HepG2 (cell line): ENCODE data around the gene CPLX1. TPM values are rescaled to one million over a fixed set of nuclear protein-coding genes. Genes with fewer than 3 reads are reported as not detected.
A peak's percentile ranks its signal among the peaks of the same experiment; 100 is the strongest.

Experiments
- BHLHE40 ChIP-seq: IDR thresholded peaks from 2 replicates; pipeline ENCODE4 v1.6.1; 2011; ENCODE audit warnings: low read length, improper control_type of control experiment
- CBX5 ChIP-seq: sonication (generic); formaldehyde crosslinking; IDR thresholded peaks from 2 replicates; pipeline ENCODE4 v1.4.0; 2020; ENCODE audit warnings: missing genetic modification reagents, borderline replicate concordance
- FOXA1 ChIP-seq, 2 experiments: fragments of 450-650 bp in 1 of 2; sonication (generic) in 1 of 2; formaldehyde crosslinking in 1 of 2; IDR thresholded peaks; 2 replicates each; pipeline versions ENCODE4 v1.4.0 to v1.6.1; 2016 to 2020; ENCODE audit warnings: missing genetic modification reagents in 1 of 2
- FOXO1 ChIP-seq: sonication (generic); formaldehyde crosslinking; IDR thresholded peaks from 2 replicates; pipeline ENCODE4 v1.4.0; 2020; ENCODE audit warnings: missing genetic modification reagents
- HDAC2 ChIP-seq: sonication (generic); formaldehyde crosslinking; IDR thresholded peaks from 2 replicates; pipeline ENCODE4 v1.4.0; 2020; ENCODE audit warnings: missing genetic modification reagents
- HNF4G ChIP-seq, 2 experiments: sonication (generic) in 1 of 2; formaldehyde crosslinking in 1 of 2; IDR thresholded peaks; 2 replicates each; pipeline versions ENCODE4 v1.4.0 to v1.6.1; 2011 to 2020; ENCODE audit warnings: borderline replicate concordance in 2 of 2, low read depth in 2 of 2, mild to moderate bottlenecking in 2 of 2, low read length in 1 of 2, missing genetic modification reagents in 1 of 2, moderate library complexity in 1 of 2
- IRF1 ChIP-seq: sonication (generic); formaldehyde crosslinking; IDR thresholded peaks from 2 replicates; pipeline ENCODE4 v1.4.0; 2020; ENCODE audit warnings: low read depth, mild to moderate bottlenecking, missing genetic modification reagents
- KLF13 ChIP-seq: sonication (generic); formaldehyde crosslinking; IDR thresholded peaks from 2 replicates; pipeline ENCODE4 v1.4.0; 2020; ENCODE audit warnings: mild to moderate bottlenecking, missing genetic modification reagents
- MIER3 ChIP-seq: IDR thresholded peaks from 2 replicates; pipeline ENCODE4 v1.6.1; 2016; ENCODE audit warnings: missing compliant biosample characterization, borderline replicate concordance
- MTERF4 ChIP-seq: sonication (generic); formaldehyde crosslinking; IDR thresholded peaks from 2 replicates; pipeline ENCODE4 v1.8.0; 2023; ENCODE audit warnings: mild to moderate bottlenecking, missing genetic modification reagents
- MTF1 ChIP-seq: sonication (generic); formaldehyde crosslinking; IDR thresholded peaks from 2 replicates; pipeline ENCODE4 v1.5.0; 2020; ENCODE audit warnings: missing genetic modification reagents
- PATZ1 ChIP-seq: sonication (generic); formaldehyde crosslinking; IDR thresholded peaks from 2 replicates; pipeline ENCODE4 v1.4.0; 2020; ENCODE audit warnings: missing genetic modification reagents
- REXO4 ChIP-seq: sonication (generic); formaldehyde crosslinking; IDR thresholded peaks from 2 replicates; pipeline ENCODE4 v1.8.0; 2022; ENCODE audit warnings: missing genetic modification reagents, mild to moderate bottlenecking, borderline replicate concordance
- ZMYM2 ChIP-seq: sonication (generic); formaldehyde crosslinking; IDR thresholded peaks from 2 replicates; pipeline ENCODE4 v1.8.0; 2022; ENCODE audit warnings: mild to moderate bottlenecking, missing genetic modification reagents
- ZNF720 ChIP-seq: sonication (generic); formaldehyde crosslinking; IDR thresholded peaks from 2 replicates; pipeline ENCODE4 v1.4.0; 2020; ENCODE audit warnings: missing genetic modification reagents
- ZNF792 ChIP-seq: IDR thresholded peaks from 2 replicates; pipeline ENCODE4 v1.6.1; 2016
- ZNF839 ChIP-seq: sonication (generic); formaldehyde crosslinking; IDR thresholded peaks from 2 replicates; pipeline ENCODE4 v1.4.0; 2020; ENCODE audit warnings: missing genetic modification reagents, mild to moderate bottlenecking, borderline replicate concordance
- ZUFSP ChIP-seq: sonication (generic); formaldehyde crosslinking; IDR thresholded peaks from 2 replicates; pipeline ENCODE4 v1.9.0; 2021; ENCODE audit warnings: missing genetic modification reagents, mild to moderate bottlenecking, borderline replicate concordance
- polyA plus RNA-seq, 8 experiments: library from polyadenylated mRNA; depleted of rRNA in 3 of 8; stranded (reverse) in 7 of 8; unstranded in 1 of 8; fragments of >200 nt; fragmentation: Illumina TruSeq in 4 of 8; extraction: Trizol in 4 of 8; gene quantifications; 2 replicates each; pipeline versions ENCODE4 v1.2.1 to v1.2.3, GENCODE V29; 2011 to 2016; ENCODE audit warnings: low read depth in 4 of 8, missing spikeins in 1 of 8, mixed read lengths in 1 of 8; ENCODE audit not compliant: insufficient read depth in 1 of 8
- total RNA-seq, 5 experiments: library from RNA; depleted of rRNA; stranded (reverse); fragments of >200 nt; fragmentation: Illumina TruSeq; extraction: Trizol; gene quantifications; 2 replicates each; pipeline ENCODE4 v1.2.3, GENCODE V29; 2016; ENCODE audit warnings: low read depth in 1 of 5
- TF ChIP-seq, protein P1 (sequence below): sonication (generic); formaldehyde crosslinking; IDR thresholded peaks from 2 replicates; pipeline ENCODE4 v1.5.1; 2020; ENCODE audit warnings: mild to moderate bottlenecking, missing genetic modification reagents
- TF ChIP-seq, protein P2 (sequence below): sonication (generic); formaldehyde crosslinking; IDR thresholded peaks from 2 replicates; pipeline ENCODE4 v1.4.0; 2020; ENCODE audit warnings: missing genetic modification reagents

Gene CPLX1
- total and polyA plus RNA-seq, 2 of the 13 experiments (the other 11 are each of a cell fraction or from before 2014, with no cell fraction given) = 0.18 TPM

DNA sequence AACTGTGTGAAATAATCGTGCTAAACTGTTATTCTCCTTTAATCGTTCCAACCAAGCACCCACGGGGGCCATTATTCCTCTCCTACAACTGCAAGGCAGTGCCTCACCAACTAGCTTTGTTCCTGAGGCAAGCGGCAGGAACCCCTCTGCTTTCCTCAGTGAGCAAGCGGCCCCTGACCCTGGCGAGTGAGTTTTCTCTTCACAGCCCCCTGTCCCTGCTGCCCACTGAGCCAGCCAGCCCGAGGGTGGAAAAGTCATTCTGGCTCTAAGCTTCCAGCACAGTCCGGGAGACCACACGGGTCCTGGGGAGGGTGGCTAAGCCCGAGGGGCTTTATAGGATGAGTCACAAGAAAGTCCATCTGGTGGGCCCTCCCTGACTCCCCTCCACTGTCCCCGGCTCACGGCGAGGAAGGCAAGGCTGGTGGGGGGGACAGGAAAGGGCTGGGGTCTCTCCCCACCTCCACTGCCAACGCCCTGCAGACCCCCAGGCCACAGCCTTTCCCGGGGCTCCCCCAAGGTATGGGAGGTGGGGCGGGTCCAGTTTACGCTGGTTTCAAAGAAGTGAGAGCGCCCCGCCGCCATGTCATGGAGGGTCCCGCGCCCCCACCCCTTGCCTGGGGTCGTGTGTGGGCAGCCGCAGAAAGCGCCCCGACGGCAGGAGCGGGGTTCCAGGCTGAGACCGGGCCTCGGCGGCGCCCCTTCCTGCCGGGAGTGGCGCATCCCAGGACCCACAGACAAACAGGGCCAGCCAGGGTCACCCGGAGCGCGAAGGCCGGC is 45.0 kb downstream of the CPLX1 start (continued):
- TF ChIP-seq ZNF720 (CRISPR knock-in tag) = no peak
- TF ChIP-seq BHLHE40 = no peak
- no peak for TF ChIP-seq MTERF4 (CRISPR knock-in tag)
- TF ChIP-seq ZNF839 (CRISPR knock-in tag) = 0 out of 2 replicates have a peak, but pooled peaks have one; percentile 7
- peak; percentile 28; the same call in 1 of the 2 replicates for TF ChIP-seq PATZ1 (CRISPR knock-in tag)
- TF ChIP-seq IRF1 = no peak
- no peak for TF ChIP-seq HNF4G (IDR thresholded peaks at IDR 0.05; ENCODE audit: borderline replicate concordance, low read depth, low read length)
- TF ChIP-seq HNF4G (CRISPR knock-in tag; IDR thresholded peaks at IDR 0.05; ENCODE audit: borderline replicate concordance, low read depth) = no peak
- peak; percentile 13; the same call in 1 of the 2 replicates for TF ChIP-seq ZNF792 (CRISPR knock-in tag)
- TF ChIP-seq ZMYM2 (CRISPR knock-in tag) = no peak
- TF ChIP-seq, protein P1, sequence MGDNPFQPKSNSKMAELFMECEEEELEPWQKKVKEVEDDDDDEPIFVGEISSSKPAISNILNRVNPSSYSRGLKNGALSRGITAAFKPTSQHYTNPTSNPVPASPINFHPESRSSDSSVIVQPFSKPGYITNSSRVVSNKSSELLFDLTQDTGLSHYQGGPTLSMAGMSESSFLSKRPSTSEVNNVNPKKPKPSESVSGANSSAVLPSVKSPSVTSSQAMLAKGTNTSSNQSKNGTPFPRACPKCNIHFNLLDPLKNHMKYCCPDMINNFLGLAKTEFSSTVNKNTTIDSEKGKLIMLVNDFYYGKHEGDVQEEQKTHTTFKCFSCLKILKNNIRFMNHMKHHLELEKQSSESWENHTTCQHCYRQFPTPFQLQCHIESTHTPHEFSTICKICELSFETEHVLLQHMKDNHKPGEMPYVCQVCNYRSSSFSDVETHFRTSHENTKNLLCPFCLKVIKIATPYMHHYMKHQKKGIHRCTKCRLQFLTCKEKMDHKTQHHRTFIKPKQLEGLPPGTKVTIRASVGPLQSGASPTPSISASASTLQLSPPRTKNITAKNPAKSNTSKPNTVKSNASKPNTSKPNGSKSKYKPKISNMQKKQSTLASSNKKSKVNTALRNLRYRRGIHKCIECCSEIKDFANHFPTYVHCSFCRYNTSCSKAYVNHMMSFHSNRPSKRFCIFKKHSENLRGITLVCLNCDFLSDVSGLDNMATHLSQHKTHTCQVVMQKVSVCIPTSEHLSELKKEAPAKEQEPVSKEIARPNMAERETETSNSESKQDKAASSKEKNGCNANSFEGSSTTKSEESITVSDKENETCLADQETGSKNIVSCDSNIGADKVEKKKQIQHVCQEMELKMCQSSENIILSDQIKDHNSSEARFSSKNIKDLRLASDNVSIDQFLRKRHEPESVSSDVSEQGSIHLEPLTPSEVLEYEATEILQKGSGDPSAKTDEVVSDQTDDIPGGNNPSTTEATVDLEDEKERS = no peak
- no peak for TF ChIP-seq MIER3 (CRISPR knock-in tag)
- no peak for TF ChIP-seq FOXO1
- TF ChIP-seq, protein P2, sequence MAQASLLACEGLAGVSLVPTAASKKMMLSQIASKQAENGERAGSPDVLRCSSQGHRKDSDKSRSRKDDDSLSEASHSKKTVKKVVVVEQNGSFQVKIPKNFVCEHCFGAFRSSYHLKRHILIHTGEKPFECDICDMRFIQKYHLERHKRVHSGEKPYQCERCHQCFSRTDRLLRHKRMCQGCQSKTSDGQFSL (CRISPR knock-in tag) = no peak
- no peak for TF ChIP-seq FOXA1 (IDR thresholded peaks at IDR 0.05)
- TF ChIP-seq FOXA1 (CRISPR knock-in tag; IDR thresholded peaks at IDR 0.05) = no peak
- no peak for TF ChIP-seq HDAC2 (CRISPR knock-in tag)
- TF ChIP-seq MTF1 (CRISPR knock-in tag) = no peak
- no peak for TF ChIP-seq CBX5
- TF ChIP-seq REXO4 = no peak
- 0 out of 2 replicates have a peak, but pooled peaks have one; percentile 58 for TF ChIP-seq ZUFSP
- no peak for TF ChIP-seq KLF13 (CRISPR knock-in tag)
